ENCODE measurements around the gene ARHGAP22.

Gene ARHGAP22

GRCh38 chr10:48552946-48553564 lies 51.8 kb downstream of the ARHGAP22 start:
- DNase-seq (ENCODE audit: low read depth): no peak

- DNase-seq (ENCODE audit: low read depth): peak; percentile 54
These were observed 52.8 kb downstream of the ARHGAP22 start for GRCh38 chr10:48551861-48552591.

- no peak for DNase-seq (ENCODE audit: low read depth)
These were observed 53.9 kb downstream of the ARHGAP22 start for GRCh38 chr10:48550977-48551376.

GRCh38 chr10:48550071-48550691 lies 54.7 kb downstream of the ARHGAP22 start:
- no peak for DNase-seq (ENCODE audit: low read depth)

- DNase-seq (ENCODE audit: low read depth): no peak
These were observed 55.6 kb downstream of the ARHGAP22 start for GRCh38 chr10:48549236-48549635.

GRCh38 chr10:48548531-48549135 lies 56.2 kb downstream of the ARHGAP22 start:
- DNase-seq (ENCODE audit: low read depth): no peak

GRCh38 chr10:48547981-48548380 lies 56.9 kb downstream of the ARHGAP22 start:
- no peak for DNase-seq (ENCODE audit: low read depth)

- DNase-seq (ENCODE audit: low read depth): no peak
These were observed 57.6 kb downstream of the ARHGAP22 start for GRCh38 chr10:48547061-48547895.

- DNase-seq (ENCODE audit: low read depth): peak; percentile 38
These were observed 59.3 kb downstream of the ARHGAP22 start for GRCh38 chr10:48545462-48546145.

- no peak for DNase-seq (ENCODE audit: low read depth)
These were observed 61.6 kb downstream of the ARHGAP22 start for GRCh38 chr10:48543182-48543844.

GRCh38 chr10:48542471-48543181 lies 62.2 kb downstream of the ARHGAP22 start:
- DNase-seq (ENCODE audit: low read depth): no peak

GRCh38 chr10:48541144-48541795 lies 63.6 kb downstream of the ARHGAP22 start:
- DNase-seq (ENCODE audit: low read depth): peak; percentile 93

- no peak for DNase-seq (ENCODE audit: low read depth)
These were observed 66.3 kb downstream of the ARHGAP22 start for GRCh38 chr10:48538611-48539010.

GRCh38 chr10:48536916-48537890 lies 67.7 kb downstream of the ARHGAP22 start:
- DNase-seq (ENCODE audit: low read depth): no peak

- DNase-seq (ENCODE audit: low read depth): no peak
These were observed 68.7 kb downstream of the ARHGAP22 start for GRCh38 chr10:48536156-48536500.

- DNase-seq (ENCODE audit: low read depth): no peak
These were observed 69.3 kb downstream of the ARHGAP22 start for GRCh38 chr10:48535416-48536155.

GRCh38 chr10:48533951-48534720 lies 70.7 kb downstream of the ARHGAP22 start:
- no peak for DNase-seq (ENCODE audit: low read depth)

Data from amniotic epithelial cell (primary cell).